ENCODE data around the gene C1GALT1C1L. TPM values are rescaled to one million over a fixed set of nuclear protein-coding genes. Genes with fewer than 3 reads are reported as not detected.

The C1GALT1C1L gene
- total and polyA plus RNA-seq, 2 donors (not counting 1 experiment from before 2014, with no cell fraction given): not detected

GRCh38 chr2:43643680-43644079 lies 32.5 kb downstream of the C1GALT1C1L start:
- Histone ChIP-seq H3K9ac (ENCODE audit: low read length) (no peak overlapping the region), H3K4me1 (ENCODE audit: control insufficient read depth in 2 of 2, insufficient read depth in 2 of 2, low read length in 2 of 2) (no peaks in the 10 kb centered on the region), H3K9me3 (ENCODE audit: control extremely low read depth in 1 of 3, control insufficient read depth in 2 of 3, insufficient read depth in 1 of 3, low read length in 2 of 3) (peaks cover 0 to 13% (median 4%) of the 10 kb centered on the region in 3 donors), H3K36me3 (replicated peaks in 1 of 2; ENCODE audit: control extremely low read depth in 1 of 2, control insufficient read depth in 1 of 2, extremely low read depth in 1 of 2, insufficient read depth in 2 of 2, low read length in 1 of 2) (no peaks in the 10 kb centered on the region), H4K20me1 (ENCODE audit: control insufficient read depth, insufficient read depth, low read length, poor library complexity, severe bottlenecking) (no peaks in the 10 kb centered on the region), H3K4me2 (replicated peaks; ENCODE audit: low read depth, low read length, poor library complexity, severe bottlenecking) (no peak overlapping the region), H3K79me2 (ENCODE audit: control insufficient read depth, insufficient read depth, low read length) (no peaks in the 10 kb centered on the region), H3K4me3 (ENCODE audit: control extremely low read depth in 1 of 5, extremely low read depth in 1 of 5, insufficient read depth in 1 of 5, low read depth in 2 of 5, low read length in 4 of 5) (no peak overlapping the region), H3K27me3 (replicated peaks in 1 of 4; ENCODE audit: control extremely low read depth in 1 of 4, control insufficient read depth in 3 of 4, insufficient read depth in 4 of 4, low read length in 3 of 4) (peaks cover 0 to 4% (median 1%) of the 10 kb centered on the region in 4 experiments), H3K27ac (ENCODE audit: low read length in 2 of 2) (no peak overlapping the region), H2AFZ (ENCODE audit: insufficient read depth, low read depth, low read length, poor library complexity, severe bottlenecking) (no peak overlapping the region)
- POLR2A ChIA-PET: no interaction called here
- ATAC-seq (ENCODE audit: low read depth): no peak
- Mint-ChIP-seq H3K9me3 (ENCODE audit: insufficient read depth) (peaks cover 4% of the 10 kb centered on the region), H3K27me3 (peaks cover 22% of the 10 kb centered on the region), H3K27ac (no peak overlapping the region), H3K4me3 (no peak overlapping the region), H3K4me1 (no peaks in the 10 kb centered on the region)
- CTCF ChIA-PET: no interaction called here
- TF ChIP-seq CTCF (IDR thresholded peaks at IDR 0.05) (no peak), EZH2 (IDR thresholded peaks at IDR 0.05; ENCODE audit: borderline replicate concordance, insufficient read depth, low read depth, low read length, poor library complexity, severe bottlenecking) (no peak)
- WGBS (ENCODE audit: insufficient coverage): no CpG with 5 or more reads among the region's 1 CpG
- no peak for DNase-seq
- intact Hi-C loops (cut with micrococcal nuclease): no loop called here

- TF ChIP-seq CTCF (IDR thresholded peaks at IDR 0.05): no peak
- no peak for TF ChIP-seq EZH2 (IDR thresholded peaks at IDR 0.05; ENCODE audit: borderline replicate concordance, insufficient read depth, low read depth, low read length, poor library complexity, severe bottlenecking)
- Histone ChIP-seq H3K4me1 (ENCODE audit: control insufficient read depth in 2 of 2, insufficient read depth in 2 of 2, low read length in 2 of 2) (peaks cover 6 to 10% of the 10 kb centered on the region in 2 donors), H3K9me3 (ENCODE audit: control extremely low read depth in 1 of 3, control insufficient read depth in 2 of 3, insufficient read depth in 1 of 3, low read length in 2 of 3) (peaks cover 0 to 14% (median 4%) of the 10 kb centered on the region in 3 donors), H4K20me1 (ENCODE audit: control insufficient read depth, insufficient read depth, low read length, poor library complexity, severe bottlenecking) (no peaks in the 10 kb centered on the region), H3K27me3 (replicated peaks in 1 of 4; ENCODE audit: control extremely low read depth in 1 of 4, control insufficient read depth in 3 of 4, insufficient read depth in 4 of 4, low read length in 3 of 4) (peaks cover 0 to 8% (median 7%) of the 10 kb centered on the region in 4 experiments), H3K4me3 (ENCODE audit: control extremely low read depth in 1 of 5, extremely low read depth in 1 of 5, insufficient read depth in 1 of 5, low read depth in 2 of 5, low read length in 4 of 5) (no peak overlapping the region), H3K27ac (ENCODE audit: low read length in 2 of 2) (no peak overlapping the region), H2AFZ (ENCODE audit: insufficient read depth, low read depth, low read length, poor library complexity, severe bottlenecking) (no peak overlapping the region), H3K9ac (ENCODE audit: low read length) (no peak overlapping the region), H3K79me2 (ENCODE audit: control insufficient read depth, insufficient read depth, low read length) (no peaks in the 10 kb centered on the region), H3K36me3 (replicated peaks in 1 of 2; ENCODE audit: control extremely low read depth in 1 of 2, control insufficient read depth in 1 of 2, extremely low read depth in 1 of 2, insufficient read depth in 2 of 2, low read length in 1 of 2) (no peaks in the 10 kb centered on the region), H3K4me2 (replicated peaks; ENCODE audit: low read depth, low read length, poor library complexity, severe bottlenecking) (no peak overlapping the region)
- no peak for DNase-seq
- H3K4me1 Mint-ChIP-seq: peaks cover 7% of the 10 kb centered on the region
- peaks cover 4% of the 10 kb centered on the region for H3K9me3 Mint-ChIP-seq (ENCODE audit: insufficient read depth)
- POLR2A ChIA-PET: no interaction called here
- intact Hi-C loops (cut with micrococcal nuclease): no loop called here
- peaks cover 26% of the 10 kb centered on the region for H3K27me3 Mint-ChIP-seq
- CTCF ChIA-PET: no interaction called here
- WGBS (ENCODE audit: insufficient coverage): 0% methylated on average over 1 of the region's 2 CpGs
- H3K27ac Mint-ChIP-seq: no peak overlapping the region
- no peak for ATAC-seq (ENCODE audit: low read depth)
- no peak overlapping the region for H3K4me3 Mint-ChIP-seq
Observed at GRCh38 chr2:43642363-43642762, 33.9 kb downstream of the C1GALT1C1L start.
